ENCODE measurements around the gene LYRM7. TPM values are rescaled to one million over a fixed set of nuclear protein-coding genes. Genes with fewer than 3 reads are reported as not detected.

Gene LYRM7
- total RNA-seq, 3 donors from 2014 or later, result 5.9 to 20.3 (median 15.8) TPM

GRCh38 chr5:131142970-131143617, 27.6 kb upstream of the LYRM7 start:
- H3K36me3 ChIP-seq, result no peaks in the 10 kb centered on the region
- no peak overlapping the region for H3K4me3 ChIP-seq
- intact Hi-C loops (cut with DNase I; ENCODE audit: low total_unique reads), result no loop called here
- H3K27me3 ChIP-seq, result no peaks in the 10 kb centered on the region
- H3K4me1 ChIP-seq, result no peaks in the 10 kb centered on the region
- H3K27ac ChIP-seq, result no peak overlapping the region
- no peaks in the 10 kb centered on the region for H3K9me3 ChIP-seq
- no peak for DNase-seq (ENCODE audit: low spot score in 2 of 2)
- TF ChIP-seq, protein P1, sequence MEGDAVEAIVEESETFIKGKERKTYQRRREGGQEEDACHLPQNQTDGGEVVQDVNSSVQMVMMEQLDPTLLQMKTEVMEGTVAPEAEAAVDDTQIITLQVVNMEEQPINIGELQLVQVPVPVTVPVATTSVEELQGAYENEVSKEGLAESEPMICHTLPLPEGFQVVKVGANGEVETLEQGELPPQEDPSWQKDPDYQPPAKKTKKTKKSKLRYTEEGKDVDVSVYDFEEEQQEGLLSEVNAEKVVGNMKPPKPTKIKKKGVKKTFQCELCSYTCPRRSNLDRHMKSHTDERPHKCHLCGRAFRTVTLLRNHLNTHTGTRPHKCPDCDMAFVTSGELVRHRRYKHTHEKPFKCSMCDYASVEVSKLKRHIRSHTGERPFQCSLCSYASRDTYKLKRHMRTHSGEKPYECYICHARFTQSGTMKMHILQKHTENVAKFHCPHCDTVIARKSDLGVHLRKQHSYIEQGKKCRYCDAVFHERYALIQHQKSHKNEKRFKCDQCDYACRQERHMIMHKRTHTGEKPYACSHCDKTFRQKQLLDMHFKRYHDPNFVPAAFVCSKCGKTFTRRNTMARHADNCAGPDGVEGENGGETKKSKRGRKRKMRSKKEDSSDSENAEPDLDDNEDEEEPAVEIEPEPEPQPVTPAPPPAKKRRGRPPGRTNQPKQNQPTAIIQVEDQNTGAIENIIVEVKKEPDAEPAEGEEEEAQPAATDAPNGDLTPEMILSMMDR (IDR thresholded peaks at IDR 0.05), result no peak
- no peak for TF ChIP-seq POLR2AphosphoS5 (IDR thresholded peaks at IDR 0.05)
- TF ChIP-seq POLR2A (IDR thresholded peaks at IDR 0.05), result no peak

DNA sequence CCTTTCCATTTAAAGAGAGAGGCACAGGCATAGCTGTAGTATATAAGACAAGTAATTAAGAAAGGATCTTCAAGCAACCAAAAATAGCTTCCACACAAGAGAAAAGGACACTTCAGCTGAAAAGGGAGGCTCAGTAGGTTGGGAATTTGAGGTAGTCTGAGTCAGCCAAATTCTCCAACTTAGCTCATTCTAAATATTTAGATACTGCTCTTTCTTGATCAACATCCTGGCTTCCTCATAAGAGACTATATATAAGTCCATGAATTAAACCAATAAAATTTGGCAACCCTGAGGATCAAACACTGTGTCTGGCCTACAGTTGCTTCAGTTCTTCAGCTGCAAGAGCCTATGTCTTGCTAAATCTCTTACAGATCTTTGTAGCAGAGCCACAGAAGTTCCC, 23.5 kb upstream of the LYRM7 start:
- H3K9me3 ChIP-seq, result no peaks in the 10 kb centered on the region
- intact Hi-C loops (cut with DNase I; ENCODE audit: low total_unique reads), result no loop called here
- TF ChIP-seq, protein P1 (IDR thresholded peaks at IDR 0.05), result no peak
- TF ChIP-seq POLR2AphosphoS5 (IDR thresholded peaks at IDR 0.05) (no peak), POLR2A (IDR thresholded peaks at IDR 0.05) (no peak)
- DNase-seq (ENCODE audit: low spot score in 2 of 2), result no peak
- H3K4me3 ChIP-seq, result no peak overlapping the region
- H3K4me1 ChIP-seq, result no peaks in the 10 kb centered on the region
- H3K27me3 ChIP-seq, result no peaks in the 10 kb centered on the region
- no peak overlapping the region for H3K27ac ChIP-seq
- H3K36me3 ChIP-seq, result no peaks in the 10 kb centered on the region

DNA sequence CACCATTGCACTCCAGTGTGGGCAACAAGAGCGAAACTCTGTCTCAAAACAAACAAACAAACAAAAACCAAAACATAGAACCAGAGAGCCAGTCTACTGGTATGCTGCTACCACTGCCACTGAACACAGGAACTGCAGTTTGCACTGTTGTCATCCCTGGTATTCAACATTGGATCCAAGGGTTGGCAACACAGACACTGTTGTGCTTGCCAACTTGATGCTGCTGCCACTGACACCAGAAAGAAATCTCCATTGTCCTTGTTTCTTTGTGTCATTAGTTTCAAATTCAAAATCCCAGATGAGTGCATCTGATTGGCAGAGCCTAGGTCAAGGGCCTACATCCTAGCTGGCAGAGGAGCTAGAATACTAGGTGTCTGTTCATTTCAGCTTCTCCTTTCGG, 21.9 kb upstream of the LYRM7 start:
- DNase-seq (ENCODE audit: low spot score in 2 of 2), result no peak
- TF ChIP-seq POLR2A (IDR thresholded peaks at IDR 0.05), result no peak
- no peak for TF ChIP-seq POLR2AphosphoS5 (IDR thresholded peaks at IDR 0.05)
- TF ChIP-seq, protein P1 (IDR thresholded peaks at IDR 0.05), result no peak
- H3K4me3 ChIP-seq, result no peak overlapping the region
- H3K9me3 ChIP-seq, result no peaks in the 10 kb centered on the region
- H3K27me3 ChIP-seq, result no peaks in the 10 kb centered on the region
- no peaks in the 10 kb centered on the region for H3K4me1 ChIP-seq
- intact Hi-C loops (cut with DNase I; ENCODE audit: low total_unique reads), result no loop called here
- no peak overlapping the region for H3K27ac ChIP-seq
- no peaks in the 10 kb centered on the region for H3K36me3 ChIP-seq

GRCh38 chr5:131150408-131150807, 20.3 kb upstream of the LYRM7 start:
- intact Hi-C loops (cut with DNase I; ENCODE audit: low total_unique reads), result no loop called here
- DNase-seq (ENCODE audit: low spot score in 2 of 2), result no peak
- H3K27ac ChIP-seq, result no peak overlapping the region
- TF ChIP-seq POLR2AphosphoS5 (IDR thresholded peaks at IDR 0.05) (no peak), POLR2A (IDR thresholded peaks at IDR 0.05) (no peak)
- TF ChIP-seq, protein P1 (IDR thresholded peaks at IDR 0.05), result no peak
- no peaks in the 10 kb centered on the region for H3K36me3 ChIP-seq
- H3K9me3 ChIP-seq, result no peaks in the 10 kb centered on the region
- no peaks in the 10 kb centered on the region for H3K4me1 ChIP-seq
- no peak overlapping the region for H3K4me3 ChIP-seq
- H3K27me3 ChIP-seq, result no peaks in the 10 kb centered on the region

DNA sequence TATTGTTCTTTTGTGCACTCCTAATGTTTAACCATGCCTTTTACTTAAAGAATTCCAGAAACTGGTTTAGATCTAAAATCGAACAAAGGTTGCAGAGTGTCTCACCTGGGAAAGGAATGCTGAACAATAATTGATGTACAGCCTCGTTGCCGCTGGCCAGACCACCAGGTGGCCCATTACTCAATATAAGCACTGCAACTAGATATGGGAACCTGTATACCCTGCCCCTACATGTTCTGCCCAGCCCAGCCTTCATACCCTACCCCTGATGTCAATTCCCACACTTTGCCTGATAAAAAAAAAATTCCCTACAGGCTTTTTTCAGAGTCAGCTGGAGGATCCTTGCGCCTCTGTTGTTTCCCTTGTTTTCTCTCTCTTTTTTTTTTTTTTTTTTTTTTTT, 19.5 kb upstream of the LYRM7 start:
- Histone ChIP-seq H3K4me1 (no peaks in the 10 kb centered on the region), H3K4me3 (no peak overlapping the region), H3K9me3 (no peaks in the 10 kb centered on the region), H3K27me3 (no peaks in the 10 kb centered on the region), H3K36me3 (no peaks in the 10 kb centered on the region), H3K27ac (no peak overlapping the region)
- TF ChIP-seq, protein P1 (IDR thresholded peaks at IDR 0.05), result no peak
- TF ChIP-seq POLR2A (IDR thresholded peaks at IDR 0.05) (no peak), POLR2AphosphoS5 (IDR thresholded peaks at IDR 0.05) (no peak)
- intact Hi-C loops (cut with DNase I; ENCODE audit: low total_unique reads), result no loop called here
- no peak for DNase-seq (ENCODE audit: low spot score in 2 of 2)

All from breast epithelium (tissue), 4 donors.